ENCODE data around the gene MYOT. TPM values are rescaled to one million over a fixed set of nuclear protein-coding genes. Genes with fewer than 3 reads are reported as not detected.
"Not testable (repeated sequence)": the region's sequence is repeated elsewhere in the genome, so short reads cannot be mapped to it uniquely, and the experiment has no call there.

MYOT gene
- total RNA-seq, 1 donor from 2014 or later, result not detected

DNA sequence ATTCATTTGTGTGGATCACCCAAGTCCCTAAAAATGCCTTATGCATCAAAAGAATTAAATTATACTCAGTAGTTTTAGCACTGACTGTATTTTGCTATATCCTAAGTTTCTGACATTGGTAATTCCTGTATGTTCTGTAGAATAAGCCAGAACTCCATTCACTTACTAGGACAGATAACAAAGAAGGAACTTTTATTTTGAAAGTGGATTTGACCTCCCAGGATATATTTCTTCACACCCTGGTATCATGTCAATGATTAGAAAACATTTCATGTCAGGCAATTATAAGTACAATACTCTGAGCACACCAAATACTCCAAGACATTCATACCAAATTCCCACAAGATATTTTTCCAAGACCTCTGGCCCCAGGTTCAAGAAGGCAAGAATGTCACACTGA is 28.7 kb upstream of the MYOT start:
- Mint-ChIP-seq H3K4me1 (peaks cover 54% of the 10 kb centered on the region), H3K27me3 (ENCODE audit: low read depth) (no peaks in the 10 kb centered on the region), H3K4me3 (no peak overlapping the region), H3K9me3 (no peaks in the 10 kb centered on the region), H3K36me3 (no peaks in the 10 kb centered on the region), H3K27ac (no peak overlapping the region)
- no peak for DNase-seq (ENCODE audit: low spot score in 2 of 2, unreplicated experiment in 2 of 2)
- TF ChIP-seq CTCF (IDR thresholded peaks at IDR 0.05; ENCODE audit: unreplicated experiment), result no peak

DNA sequence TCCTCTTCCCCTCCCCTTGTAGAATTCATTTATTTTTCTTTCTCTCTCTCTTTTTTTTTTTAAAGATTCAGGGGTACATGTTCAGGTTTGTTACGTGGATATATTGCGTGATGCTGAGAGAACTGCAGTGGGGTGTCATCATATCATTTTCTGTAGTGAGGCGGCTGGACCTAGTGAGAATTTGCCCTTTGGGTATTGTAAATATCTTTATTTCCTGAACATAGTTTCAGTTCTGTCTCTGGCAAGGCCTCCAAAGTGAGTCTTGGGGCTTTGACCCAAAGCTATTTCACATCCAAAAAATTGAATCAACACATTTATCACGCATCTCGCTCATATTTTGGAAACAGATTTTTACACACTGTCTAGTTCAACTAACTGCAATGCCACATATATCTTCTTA is 25.4 kb upstream of the MYOT start:
- Mint-ChIP-seq H3K9me3 (no peaks in the 10 kb centered on the region), H3K27me3 (ENCODE audit: low read depth) (no peaks in the 10 kb centered on the region), H3K4me1 (peaks cover 24% of the 10 kb centered on the region), H3K4me3 (no peak overlapping the region), H3K27ac (no peak overlapping the region), H3K36me3 (no peaks in the 10 kb centered on the region)
- TF ChIP-seq CTCF (IDR thresholded peaks at IDR 0.05; ENCODE audit: unreplicated experiment), result no peak
- no peak for DNase-seq (ENCODE audit: low spot score in 2 of 2, unreplicated experiment in 2 of 2)

DNA sequence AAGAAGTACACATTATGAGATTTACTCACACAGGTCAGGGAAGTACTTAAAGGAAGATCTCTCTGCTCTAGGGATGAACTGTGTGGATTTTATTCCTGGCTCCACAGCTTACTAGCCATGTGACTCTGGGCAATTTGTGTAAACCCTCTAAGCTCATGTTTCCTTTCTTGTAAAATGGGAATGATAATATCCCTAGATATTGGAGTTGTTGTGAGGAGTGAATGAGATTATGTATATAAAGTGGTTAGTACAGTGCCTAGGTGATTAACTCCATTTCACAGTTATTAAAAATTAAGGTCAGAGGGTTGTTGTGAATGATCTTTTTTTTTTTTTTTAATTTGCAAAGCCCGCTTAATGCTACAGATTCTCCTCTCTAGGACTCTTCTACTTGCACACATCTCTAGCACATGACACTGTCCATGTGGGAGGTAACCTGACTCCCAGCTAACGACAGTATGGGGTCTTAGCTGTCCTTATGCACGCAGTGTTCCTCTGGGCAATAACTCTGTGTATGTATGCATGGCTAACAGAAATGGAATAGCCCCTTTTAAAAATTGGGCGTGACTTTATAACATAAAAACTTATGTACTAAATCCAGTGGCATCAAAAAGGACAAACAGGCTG is 23.9 kb upstream of the MYOT start:
- Mint-ChIP-seq H3K27me3 (ENCODE audit: low read depth) (no peaks in the 10 kb centered on the region), H3K36me3 (no peaks in the 10 kb centered on the region), H3K27ac (no peak overlapping the region), H3K4me3 (no peak overlapping the region), H3K9me3 (no peaks in the 10 kb centered on the region), H3K4me1 (peaks cover 14% of the 10 kb centered on the region)
- no peak for TF ChIP-seq CTCF (IDR thresholded peaks at IDR 0.05; ENCODE audit: unreplicated experiment)
- DNase-seq (ENCODE audit: low spot score in 2 of 2, unreplicated experiment in 2 of 2), result no peak

GRCh38 chr5:137845472-137845871 is 22.2 kb upstream of the MYOT start:
- no peak for DNase-seq (ENCODE audit: low spot score in 2 of 2, unreplicated experiment in 2 of 2)
- Mint-ChIP-seq H3K9me3 (no peaks in the 10 kb centered on the region), H3K4me3 (no peak overlapping the region), H3K27ac (no peak overlapping the region), H3K27me3 (ENCODE audit: low read depth) (no peaks in the 10 kb centered on the region), H3K4me1 (peaks cover 6% of the 10 kb centered on the region), H3K36me3 (no peaks in the 10 kb centered on the region)
- no peak for TF ChIP-seq CTCF (IDR thresholded peaks at IDR 0.05; ENCODE audit: unreplicated experiment)

- Mint-ChIP-seq H3K4me1 (peaks cover 6% of the 10 kb centered on the region), H3K36me3 (no peaks in the 10 kb centered on the region), H3K27me3 (ENCODE audit: low read depth) (no peaks in the 10 kb centered on the region), H3K4me3 (no peak overlapping the region), H3K9me3 (peaks cover 5% of the 10 kb centered on the region), H3K27ac (no peak overlapping the region)
- no peak for TF ChIP-seq CTCF (IDR thresholded peaks at IDR 0.05; ENCODE audit: unreplicated experiment)
- no peak for DNase-seq (ENCODE audit: low spot score in 2 of 2, unreplicated experiment in 2 of 2)
Measured at GRCh38 chr5:137847687-137848086, 20.0 kb upstream of the MYOT start.

DNA sequence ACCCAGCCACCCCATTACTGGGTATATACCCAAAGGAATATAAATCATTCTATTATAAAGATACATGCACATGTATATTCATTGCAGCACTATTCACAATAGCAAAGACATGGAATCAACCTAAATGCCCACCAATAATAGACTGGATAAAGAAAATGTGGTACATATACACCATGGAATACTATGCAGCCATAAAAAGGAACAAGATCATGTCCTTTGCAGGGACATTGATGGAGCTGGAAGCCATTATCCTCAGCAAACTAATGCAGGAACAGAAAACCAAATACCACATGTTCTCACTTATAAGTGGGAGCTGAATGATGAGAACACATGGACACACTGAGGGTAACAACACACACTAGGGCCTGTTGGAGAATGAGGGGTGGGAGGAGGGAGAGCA is 14.5 kb upstream of the MYOT start:
- H3K9me3 Mint-ChIP-seq; H3K4me3 Mint-ChIP-seq; H3K27me3 Mint-ChIP-seq (ENCODE audit: low read depth); H3K36me3 Mint-ChIP-seq; H3K4me1 Mint-ChIP-seq; DNase-seq (ENCODE audit: low spot score in 2 of 2, unreplicated experiment in 2 of 2); H3K27ac Mint-ChIP-seq: not testable (repeated sequence)

Data from mesothelial cell of epicardium (in vitro differentiated cells).